Cardiac muscle cell (in vitro differentiated cells and primary cell): Measurements from ENCODE around the gene GATA6. TPM values are rescaled to one million over a fixed set of nuclear protein-coding genes. Genes with fewer than 3 reads are reported as not detected.

ENCODE experiments used
- DNase-seq, 2 donors: peaks; one replicate each; pipeline versions ENCODE4 v3.0.0 to v3.0.0-alpha.2; 2010 to 2017; ENCODE audit warnings: low read depth in 1 of 2, low spot score in 1 of 2
- H3K27ac ChIP-seq: fragments of 200-600 bp; sonication (generic); 2 replicates; pipeline ENCODE4 v1.5.1; 2016
- H3K27me3 ChIP-seq: fragments of 200-600 bp; sonication (generic); 2 replicates; pipeline ENCODE4 v1.6.0; 2016; ENCODE audit warnings: control low read depth
- H3K36me3 ChIP-seq: fragments of 200-600 bp; sonication (generic); 2 replicates; pipeline ENCODE4 v1.5.1; 2016; ENCODE audit warnings: control low read depth
- H3K4me1 ChIP-seq: fragments of 200-600 bp; sonication (generic); 2 replicates; pipeline ENCODE4 v1.8.1; 2017; ENCODE audit warnings: low read depth, mild to moderate bottlenecking, mixed run types
- H3K4me3 ChIP-seq: fragments of 200-600 bp; sonication (generic); 2 replicates; pipeline ENCODE4 v1.5.1; 2016; ENCODE audit warnings: mild to moderate bottlenecking
- H3K9me3 ChIP-seq: fragments of 200-600 bp; sonication (generic); 2 replicates; pipeline ENCODE4 v1.5.1; 2017; ENCODE audit warnings: low read depth, mild to moderate bottlenecking, control low read depth
- CTCF ChIP-seq: IDR thresholded peaks from 2 replicates; pipeline ENCODE4 v1.5.1; 2012; ENCODE audit warnings: low read depth, mild to moderate bottlenecking, low read length
- polyA plus RNA-seq: library from polyadenylated mRNA; unstranded; fragments of >200 nt; fragmentation: Nextera tagmentation; extraction: Ambion mirVana; gene quantifications from 2 replicates; pipeline ENCODE4 v1.2.1, GENCODE V29; 2016
- total RNA-seq: library from RNA; depleted of rRNA; stranded (reverse); fragments of >200 nt; gene quantifications from 2 replicates; pipeline ENCODE4 v1.2.3, GENCODE V29; 2016

The GATA6 gene
- total and polyA plus RNA-seq, 2 experiments from 2014 or later, result 104 to 182 TPM

- peak overlapping the region; percentile 99 for H3K27ac ChIP-seq
- DNase-seq, result peak; percentile 59 to 82
- no peak for TF ChIP-seq CTCF
- peaks cover 25% of the 10 kb centered on the region for H3K36me3 ChIP-seq
- peaks cover 13% of the 10 kb centered on the region for H3K4me1 ChIP-seq
- H3K27me3 ChIP-seq, result no peaks in the 10 kb centered on the region
- H3K9me3 ChIP-seq, result no peaks in the 10 kb centered on the region
- H3K4me3 ChIP-seq, result peak overlapping the region; percentile 94
These were observed 1.2 kb downstream of the GATA6 start for GRCh38 chr18:22170421-22171257.

- Histone ChIP-seq H3K36me3 (peaks cover 22% of the 10 kb centered on the region), H3K9me3 (no peaks in the 10 kb centered on the region), H3K4me3 (peak overlapping the region; percentile 94), H3K27me3 (no peaks in the 10 kb centered on the region), H3K27ac (peak overlapping the region; percentile 99), H3K4me1 (peaks cover 14% of the 10 kb centered on the region)
- no peak for DNase-seq
- TF ChIP-seq CTCF, result no peak
These were observed 2.1 kb downstream of the GATA6 start for GRCh38 chr18:22171258-22172119.

GRCh38 chr18:22172120-22172582, 2.8 kb downstream of the GATA6 start:
- H3K36me3 ChIP-seq, result peaks cover 27% of the 10 kb centered on the region
- peaks cover 15% of the 10 kb centered on the region for H3K4me1 ChIP-seq
- no peaks in the 10 kb centered on the region for H3K27me3 ChIP-seq
- peak overlapping the region; percentile 99 for H3K27ac ChIP-seq
- H3K4me3 ChIP-seq, result peak overlapping the region; percentile 94
- TF ChIP-seq CTCF, result no peak
- DNase-seq, result peak in 1 of 2 donors; percentile 45
- H3K9me3 ChIP-seq, result no peaks in the 10 kb centered on the region

GRCh38 chr18:22172594-22173049, 3.2 kb downstream of the GATA6 start:
- no peaks in the 10 kb centered on the region for H3K9me3 ChIP-seq
- peak overlapping the region; percentile 94 for H3K4me3 ChIP-seq
- peak overlapping the region; percentile 99 for H3K27ac ChIP-seq
- peaks cover 20% of the 10 kb centered on the region for H3K4me1 ChIP-seq
- no peak for TF ChIP-seq CTCF
- DNase-seq, result peak in 1 of 2 donors; percentile 37
- H3K36me3 ChIP-seq, result peaks cover 32% of the 10 kb centered on the region
- no peaks in the 10 kb centered on the region for H3K27me3 ChIP-seq

- DNase-seq, result no peak
- Histone ChIP-seq H3K36me3 (peaks cover 37% of the 10 kb centered on the region), H3K9me3 (no peaks in the 10 kb centered on the region), H3K27ac (peak overlapping the region; percentile 99), H3K4me1 (peaks cover 23% of the 10 kb centered on the region), H3K4me3 (peak overlapping the region; percentile 94), H3K27me3 (no peaks in the 10 kb centered on the region)
- no peak for TF ChIP-seq CTCF
These were observed 4.0 kb downstream of the GATA6 start for GRCh38 chr18:22173221-22173927.
